BE2C (cell line): Measurements from ENCODE around the gene SMG6.

Experiments
- DNase-seq: peaks from one replicate; pipeline ENCODE4 v3.0.0-alpha.2; 2020
- H3K27me3 ChIP-seq: fragments of 250-450 bp; sonication (Bioruptor Pico); 2 replicates; pipeline ENCODE4 v1.5.1; 2020; ENCODE audit warnings: mild to moderate bottlenecking
- H3K36me3 ChIP-seq: fragments of 250-450 bp; sonication (Bioruptor Pico); 2 replicates; pipeline ENCODE4 v1.5.1; 2020; ENCODE audit warnings: mild to moderate bottlenecking
- H3K4me1 ChIP-seq: fragments of 250-450 bp; sonication (Bioruptor Pico); 2 replicates; pipeline ENCODE4 v1.5.1; 2020
- H3K4me3 ChIP-seq: 2 replicates; pipeline ENCODE4 v1.5.1; 2011; ENCODE audit warnings: low read depth, low read length
- H3K9me3 ChIP-seq: fragments of 250-450 bp; sonication (Bioruptor Pico); 2 replicates; pipeline ENCODE4 v1.5.1; 2020
- CTCF ChIP-seq: IDR thresholded peaks from 2 replicates; pipeline ENCODE4 v1.5.1; 2012; ENCODE audit warnings: mild to moderate bottlenecking, low read depth, low read length

SMG6 gene

GRCh38 chr17:2023692-2024571 lies 279.7 kb downstream of the SMG6 start:
- no peak overlapping the region for H3K4me3 ChIP-seq
- no peak for DNase-seq
- peaks cover 23% of the 10 kb centered on the region for H3K27me3 ChIP-seq

GRCh38 chr17:2023256-2023655 lies 280.3 kb downstream of the SMG6 start:
- Histone ChIP-seq H3K4me3 (no peak overlapping the region), H3K4me1 (peaks cover 1% of the 10 kb centered on the region; the same call in 1 of the 2 replicates), H3K9me3 (no peaks in the 10 kb centered on the region), H3K27me3 (peaks cover 23% of the 10 kb centered on the region), H3K36me3 (no peaks in the 10 kb centered on the region)
- no peak for DNase-seq
- TF ChIP-seq CTCF: no peak

More at GRCh38 chr17:2023692-2024571, 279.7 kb downstream of the SMG6 start:
- H3K36me3 ChIP-seq: no peaks in the 10 kb centered on the region
- H3K4me1 ChIP-seq: peaks cover 6% of the 10 kb centered on the region; the same call in 1 of the 2 replicates
- no peak for TF ChIP-seq CTCF
- H3K9me3 ChIP-seq: no peaks in the 10 kb centered on the region

DNA sequence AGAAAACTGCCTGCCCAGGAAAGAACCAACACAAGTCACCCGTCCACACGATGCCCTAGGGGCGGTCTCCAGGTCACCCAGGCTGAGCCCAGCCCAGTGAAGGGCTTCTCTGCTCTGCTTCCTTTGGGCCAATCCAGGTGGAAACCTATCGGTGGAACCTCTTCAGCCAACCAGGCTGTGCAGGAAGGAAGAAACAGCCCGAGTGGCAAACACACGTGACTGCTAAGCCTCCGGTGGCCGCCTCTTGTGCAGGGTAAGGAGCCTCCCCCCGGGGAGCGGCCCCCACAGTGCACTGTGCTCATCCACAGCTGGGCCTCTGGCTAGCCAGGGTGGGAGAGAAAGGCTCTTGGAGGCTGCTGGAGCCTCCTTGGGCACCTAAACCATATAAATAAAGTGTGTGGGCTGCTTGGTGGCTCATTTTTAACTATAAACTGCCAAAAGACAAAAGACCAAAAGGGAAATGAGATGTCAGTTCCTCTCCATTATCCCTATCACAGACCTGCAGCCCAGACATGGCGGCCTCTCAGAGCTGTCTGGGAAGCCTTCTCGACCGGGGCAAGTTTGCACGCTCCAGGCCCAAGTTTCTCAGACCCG lies 280.8 kb downstream of the SMG6 start:
- no peak for DNase-seq
- peaks cover 23% of the 10 kb centered on the region for H3K27me3 ChIP-seq
- H3K36me3 ChIP-seq: no peaks in the 10 kb centered on the region
- H3K9me3 ChIP-seq: no peaks in the 10 kb centered on the region
- H3K4me1 ChIP-seq: no peaks in the 10 kb centered on the region
- TF ChIP-seq CTCF: no peak
- H3K4me3 ChIP-seq: no peak overlapping the region

DNA sequence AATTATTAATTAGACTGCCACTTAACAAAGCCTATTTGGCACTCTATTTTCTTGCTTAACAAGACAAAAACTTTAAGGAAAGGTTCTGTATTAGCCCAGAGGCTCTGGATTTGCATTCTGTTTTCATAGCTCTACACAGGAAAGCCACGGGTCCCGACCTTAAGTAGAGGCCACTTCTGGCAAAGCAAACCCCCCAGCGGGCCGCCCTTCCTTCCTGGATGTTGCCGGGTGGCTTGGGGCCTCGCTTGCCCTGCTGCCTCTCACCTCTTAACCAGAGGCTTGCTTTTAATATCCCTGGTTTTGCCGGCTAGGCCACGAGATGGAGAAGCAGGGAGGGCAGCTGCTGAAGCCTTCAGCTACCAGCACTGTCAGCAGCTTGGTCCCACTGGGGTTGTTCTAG lies 282.9 kb downstream of the SMG6 start:
- DNase-seq: no peak
- no peaks in the 10 kb centered on the region for H3K9me3 ChIP-seq
- H3K4me3 ChIP-seq: no peak overlapping the region
- peaks cover 21% of the 10 kb centered on the region for H3K27me3 ChIP-seq
- H3K36me3 ChIP-seq: no peaks in the 10 kb centered on the region
- no peak for TF ChIP-seq CTCF
- H3K4me1 ChIP-seq: no peaks in the 10 kb centered on the region

DNA sequence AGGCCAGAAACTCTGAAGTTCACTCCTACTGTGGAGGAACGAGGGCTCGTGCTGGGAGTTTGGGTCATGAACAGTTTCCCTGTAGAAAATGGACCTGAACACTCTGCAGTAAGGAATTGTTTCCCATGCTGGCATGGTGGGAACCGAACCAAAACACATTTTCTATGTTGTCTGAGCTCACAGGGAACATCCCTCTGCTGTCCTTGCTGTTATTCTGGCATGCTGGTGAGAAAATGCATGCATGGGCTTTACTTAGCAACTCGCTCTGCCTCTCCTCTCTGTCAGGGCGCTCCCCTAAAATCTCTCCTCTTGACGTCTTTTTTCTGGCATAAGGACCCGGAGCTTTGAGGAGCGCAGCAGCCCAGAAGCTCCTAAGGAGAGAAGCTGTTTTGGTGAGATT lies 283.9 kb downstream of the SMG6 start:
- H3K36me3 ChIP-seq: no peaks in the 10 kb centered on the region
- TF ChIP-seq CTCF: no peak
- no peak for DNase-seq
- H3K4me1 ChIP-seq: no peaks in the 10 kb centered on the region
- H3K4me3 ChIP-seq: no peak overlapping the region
- H3K9me3 ChIP-seq: no peaks in the 10 kb centered on the region
- peaks cover 11% of the 10 kb centered on the region for H3K27me3 ChIP-seq
